ENCODE measurements around the gene KNDC1. TPM values are rescaled to one million over a fixed set of nuclear protein-coding genes. Genes with fewer than 3 reads are reported as not detected.
"Not testable (repeated sequence)": the region's sequence is repeated elsewhere in the genome, so short reads cannot be mapped to it uniquely, and the experiment has no call there.

KNDC1 gene
- polyA plus RNA-seq, 5 donors, result 2.5 to 4.9 (median 4.3) TPM

DNA sequence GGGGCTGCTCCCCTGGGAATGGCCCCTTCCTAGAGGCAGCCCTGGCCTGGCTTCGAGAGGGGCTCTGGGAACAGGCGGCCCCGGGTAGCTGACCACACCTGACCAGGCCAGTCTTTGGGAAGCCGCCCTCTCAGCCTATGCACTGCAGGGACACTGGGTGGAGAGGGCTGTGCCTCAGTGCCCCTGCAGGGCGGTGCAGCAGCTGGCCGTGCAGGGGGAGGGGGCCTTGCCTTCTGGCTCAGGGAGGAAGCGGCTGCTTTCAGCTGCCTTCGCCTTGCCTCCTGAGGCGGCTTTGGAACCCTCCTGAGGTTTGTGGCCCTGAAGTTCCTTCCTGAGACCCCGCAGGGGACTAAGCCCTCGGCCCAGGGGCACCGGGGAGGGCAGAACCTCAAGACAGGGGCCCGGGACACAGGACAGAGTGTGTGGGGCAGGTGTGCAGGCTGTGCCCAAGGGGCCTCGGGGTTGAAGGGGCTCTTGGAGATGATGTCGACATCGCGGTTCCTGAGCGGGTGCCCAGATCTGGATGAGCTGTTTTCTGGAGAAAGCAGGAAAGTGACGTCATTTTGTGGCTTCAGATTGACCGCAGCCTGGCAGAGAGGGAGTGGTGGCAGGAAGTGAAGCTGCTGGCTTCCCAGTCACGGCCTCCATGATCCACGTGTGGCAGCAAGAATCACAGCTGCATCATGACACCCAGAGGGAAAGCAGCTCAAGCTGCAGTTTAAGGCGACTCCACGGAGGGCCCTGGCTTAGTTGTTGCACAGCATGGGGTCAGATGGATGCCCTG lies 99.0 kb downstream of the KNDC1 start:
- DNase-seq, result peak; percentile 62 to 73

DNA sequence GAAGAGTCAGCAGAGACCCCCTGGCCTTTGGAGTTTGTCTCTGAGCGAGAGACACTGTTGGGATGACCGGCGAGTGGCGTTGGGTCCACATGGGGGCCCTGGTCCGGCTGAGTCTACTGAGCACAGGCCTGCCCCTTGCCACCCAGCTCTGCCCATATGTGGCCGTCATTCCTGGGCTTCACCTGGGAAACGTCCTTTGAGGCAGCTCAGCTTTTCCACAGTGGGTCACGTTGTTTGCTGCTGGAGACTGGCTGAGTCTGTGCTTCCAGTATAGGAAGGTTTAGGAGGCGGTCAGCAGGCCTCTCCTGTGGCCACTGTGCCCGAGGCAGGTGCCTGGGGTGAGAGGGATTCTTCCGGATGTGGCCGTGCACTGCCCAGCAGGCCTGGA lies 99.6 kb downstream of the KNDC1 start:
- no peak for DNase-seq

DNA sequence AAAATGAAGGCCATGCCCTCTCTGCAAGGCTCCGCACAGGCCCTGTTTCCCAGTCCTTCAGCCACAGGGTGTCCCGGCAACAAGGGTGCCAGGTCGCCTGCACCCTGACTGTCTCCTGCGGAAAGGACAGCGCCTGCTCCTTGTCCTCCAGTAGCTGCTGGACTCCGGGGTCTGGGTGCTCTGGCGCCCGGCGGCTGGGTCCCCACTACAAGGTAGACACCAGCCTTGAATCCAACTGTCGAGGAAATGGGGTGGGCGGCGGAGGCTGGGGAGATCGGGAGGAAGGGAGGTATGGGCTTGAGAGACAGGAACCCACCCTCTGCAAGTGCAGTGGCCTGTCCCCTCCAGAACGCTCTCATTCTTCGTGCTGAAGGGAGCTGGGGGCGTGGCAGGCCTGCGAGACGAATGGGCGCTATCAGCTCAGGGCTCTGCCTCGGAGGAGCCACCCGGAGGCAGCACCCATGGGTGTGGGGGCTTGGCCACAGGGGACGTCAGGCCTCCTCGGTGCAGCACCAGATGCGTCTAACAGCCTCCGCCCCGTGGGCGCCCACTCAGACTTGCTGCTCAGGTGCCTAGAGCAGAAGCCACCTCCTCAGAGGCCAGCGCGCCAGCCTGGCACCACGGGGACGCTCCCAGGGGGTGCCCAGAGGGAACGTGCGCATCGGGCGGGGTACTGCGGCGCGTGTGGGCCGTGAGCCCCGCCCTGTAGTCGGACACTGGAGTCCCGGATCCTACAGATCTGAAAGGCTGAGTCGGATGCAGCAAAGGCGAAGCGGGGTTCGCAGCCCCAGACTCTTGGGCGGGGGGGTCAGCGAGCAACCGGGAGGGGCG lies 101.1 kb downstream of the KNDC1 start:
- DNase-seq, result peak in 1 of 2 donors; percentile 54

DNA sequence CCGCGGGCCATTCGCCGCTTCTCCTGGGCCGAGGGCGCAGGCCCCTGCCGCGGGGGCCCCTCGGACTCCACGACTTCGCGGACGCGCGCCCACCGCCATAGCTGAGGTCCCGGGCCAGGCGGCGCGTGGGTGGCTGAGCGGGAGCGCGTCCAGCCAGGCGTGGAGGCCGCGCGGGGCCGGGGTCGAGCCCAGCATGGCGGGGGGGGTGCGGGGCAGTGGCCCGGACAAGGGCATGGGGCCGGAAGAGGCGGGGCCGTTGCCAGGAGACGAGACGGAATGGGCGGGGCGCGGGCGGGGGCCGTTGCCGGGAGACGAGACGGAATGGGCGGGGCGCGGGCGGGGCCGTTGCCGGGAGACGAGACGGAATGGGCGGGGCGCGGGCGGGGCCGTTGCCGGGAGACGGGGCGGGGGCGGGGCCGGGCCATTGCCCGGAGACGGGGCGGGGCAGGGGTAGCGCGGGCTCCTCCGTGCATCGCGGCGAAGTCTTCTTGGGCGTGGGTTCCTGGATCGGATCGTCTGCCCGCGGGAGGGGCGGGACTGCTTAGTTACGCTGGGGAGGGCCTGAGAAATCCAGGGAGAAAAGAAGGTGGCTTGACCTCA lies 101.8 kb downstream of the KNDC1 start:
- DNase-seq, result peak in 1 of 2 donors; percentile 63

DNA sequence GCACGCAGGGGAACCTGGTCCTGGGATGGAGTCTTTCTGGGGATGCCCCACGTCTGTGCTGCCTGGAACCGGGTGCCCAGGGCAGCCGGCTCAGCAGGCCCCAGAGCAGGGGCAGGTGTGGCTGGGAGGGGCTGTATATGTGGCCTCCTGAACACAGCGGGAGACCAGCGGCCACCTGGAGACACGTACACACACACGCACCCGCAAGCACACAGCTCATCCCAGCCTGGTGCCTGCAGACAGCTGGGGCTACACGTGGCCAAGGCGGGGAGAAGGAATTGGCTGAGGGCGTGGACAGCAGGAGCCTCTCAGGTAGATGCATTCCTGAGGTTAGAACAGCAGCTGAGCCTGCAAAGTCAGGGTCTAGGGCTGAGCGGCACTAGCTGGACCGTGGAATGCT lies 102.7 kb downstream of the KNDC1 start:
- no peak for DNase-seq

DNA sequence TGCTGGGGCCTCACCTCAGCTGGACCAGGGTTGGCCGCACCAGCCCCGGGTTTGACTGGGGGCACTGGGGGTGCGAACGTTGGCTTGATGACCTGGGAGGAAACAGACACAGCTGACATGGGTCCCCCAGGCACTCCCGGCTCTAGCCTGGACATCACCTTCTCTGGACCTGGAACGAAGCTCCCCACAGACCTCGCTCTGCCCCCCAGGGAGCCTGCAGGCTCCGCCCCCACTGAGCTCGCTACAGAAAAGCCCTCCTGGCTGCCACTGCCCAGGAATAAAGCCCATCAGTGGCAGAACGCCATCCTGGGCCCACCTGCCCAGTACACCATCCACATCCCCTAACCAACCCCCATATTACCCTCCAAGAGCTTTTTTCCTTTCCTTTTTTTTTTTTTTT lies 103.7 kb downstream of the KNDC1 start:
- DNase-seq, result no peak

DNA sequence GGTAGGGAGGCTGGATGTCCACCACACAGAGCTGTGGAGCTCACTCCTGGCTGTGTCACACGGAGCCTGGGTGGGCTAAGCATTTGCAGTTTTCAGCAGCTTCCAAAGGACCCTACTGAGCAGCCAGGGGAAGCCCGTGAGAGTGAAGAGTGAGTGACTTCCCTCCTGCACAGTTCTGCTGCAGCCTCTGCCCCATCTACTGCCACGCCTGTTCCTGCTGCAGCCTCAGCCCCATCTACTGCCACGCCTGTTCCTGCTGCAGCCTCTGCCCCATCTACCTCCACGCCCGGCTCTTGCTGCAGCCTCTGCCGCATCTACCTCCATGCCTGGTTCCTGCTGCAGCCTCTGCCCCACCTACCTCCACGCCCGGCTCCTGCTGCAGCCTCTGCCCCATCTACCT lies 104.4 kb downstream of the KNDC1 start:
- no peak for DNase-seq

DNA sequence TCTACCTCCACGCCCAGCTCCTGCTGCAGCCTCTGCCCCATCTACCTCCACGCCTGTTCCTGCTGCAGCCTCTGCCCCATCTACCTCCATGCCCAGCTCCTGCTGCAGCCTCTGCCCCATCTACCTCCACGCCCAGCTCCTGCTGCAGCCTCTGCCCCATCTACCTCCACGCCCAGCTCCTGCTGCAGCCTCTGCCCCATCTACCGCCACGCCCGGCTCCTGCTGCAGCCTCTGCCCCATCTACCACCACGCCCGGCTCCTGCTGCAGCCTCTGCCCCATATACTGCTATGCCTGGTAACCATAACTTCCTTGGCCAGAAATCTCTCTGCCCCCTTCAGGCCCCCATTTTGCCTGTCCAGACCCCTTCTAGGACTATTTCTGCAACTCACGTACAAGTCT lies 105.0 kb downstream of the KNDC1 start:
- DNase-seq, result not testable (repeated sequence)

DNA sequence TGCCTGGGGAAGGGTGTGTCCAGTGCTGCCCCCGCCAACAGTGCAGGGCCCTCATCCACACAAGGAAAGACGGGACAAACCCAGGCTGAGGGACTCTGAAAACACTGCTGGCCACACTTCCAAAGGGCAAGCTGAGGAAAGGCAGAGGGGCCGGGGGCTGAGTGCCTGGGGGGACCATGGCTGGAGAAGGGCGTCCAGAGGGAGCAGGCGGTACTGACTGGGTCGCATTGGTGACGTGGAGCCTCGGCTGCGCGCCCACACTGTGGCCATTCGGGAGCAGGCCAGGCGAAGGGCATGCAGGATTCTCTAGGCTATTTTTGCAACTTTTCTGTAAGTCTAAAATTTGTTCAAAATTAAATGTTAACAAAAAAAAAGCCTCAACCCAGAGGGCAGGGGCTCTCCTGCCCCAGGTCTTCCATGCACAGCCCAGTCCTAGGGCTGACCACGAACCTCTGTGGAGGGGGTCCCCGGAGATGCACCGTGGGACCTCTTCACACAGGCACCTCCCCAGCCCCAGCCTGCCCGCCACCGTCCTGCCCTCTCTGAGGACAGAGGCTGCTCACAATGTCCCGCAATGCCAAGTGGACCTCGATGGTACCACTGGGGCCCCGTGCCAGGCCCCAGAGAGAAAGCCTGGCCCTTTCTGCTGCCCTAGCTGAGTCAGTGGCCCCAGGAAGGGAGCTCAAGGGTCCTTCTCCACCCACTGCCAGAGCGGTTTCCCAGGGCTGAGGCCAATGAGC lies 106.2 kb downstream of the KNDC1 start:
- no peak for DNase-seq

DNA sequence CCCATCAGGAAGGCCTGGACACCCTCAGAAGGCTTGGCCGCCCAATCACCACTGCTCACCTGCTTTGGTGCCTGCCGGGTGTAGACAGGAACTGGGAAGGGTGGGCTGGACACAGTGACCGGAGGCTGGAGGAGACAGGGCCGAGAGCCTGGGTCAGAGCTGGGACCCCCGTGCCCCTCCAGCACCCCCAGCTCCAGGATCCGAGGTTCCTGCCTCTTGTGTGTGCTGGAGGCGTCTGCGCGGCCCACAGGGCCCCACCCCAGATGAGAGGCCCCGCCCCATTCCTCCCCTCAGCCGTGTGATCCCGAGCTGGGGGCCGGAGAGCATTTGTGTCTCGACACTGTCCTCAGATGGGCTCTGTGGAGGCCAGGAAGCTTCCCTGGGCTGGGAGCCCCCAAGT lies 107.3 kb downstream of the KNDC1 start:
- no peak for DNase-seq

DNA sequence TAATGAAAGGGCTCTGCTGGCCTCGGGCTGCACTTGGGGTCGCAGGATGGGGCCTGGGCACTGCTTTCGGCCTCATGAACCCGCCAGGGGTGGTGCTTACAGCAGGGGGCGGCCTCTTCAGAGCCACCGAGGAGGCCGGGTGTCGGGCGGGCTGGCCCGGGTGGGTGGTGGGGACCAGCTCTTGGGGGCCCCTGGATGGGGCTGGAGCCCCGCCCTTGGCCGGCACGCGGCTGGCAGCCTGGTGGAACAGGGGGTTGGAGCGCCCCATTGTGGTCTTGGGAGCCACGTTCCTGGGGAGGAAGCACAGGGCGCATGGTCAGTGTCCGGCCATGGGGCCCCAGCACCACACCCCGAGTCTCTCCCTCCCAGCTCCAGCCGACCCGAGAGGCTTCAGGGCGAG lies 107.8 kb downstream of the KNDC1 start:
- DNase-seq, result no peak

DNA sequence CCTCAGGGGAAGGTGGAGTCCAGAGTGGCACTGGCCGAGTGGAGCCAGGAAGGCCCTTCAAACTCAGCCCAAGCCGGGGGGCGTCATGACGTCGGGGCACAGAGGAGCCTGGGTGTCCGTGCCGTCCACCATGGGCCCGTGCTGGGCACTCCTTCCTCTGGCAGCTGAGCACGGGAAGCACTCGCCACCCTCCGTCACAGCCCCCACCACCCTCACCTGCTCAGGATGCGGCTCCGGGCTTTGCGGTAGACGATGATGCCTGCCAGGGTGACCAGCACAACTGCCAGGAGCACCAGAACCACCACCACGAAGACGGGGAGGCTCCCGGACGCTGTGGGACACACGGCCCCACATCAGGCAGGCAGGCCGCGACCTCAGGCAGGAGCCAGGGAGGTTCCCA lies 108.5 kb downstream of the KNDC1 start:
- no peak for DNase-seq

DNA sequence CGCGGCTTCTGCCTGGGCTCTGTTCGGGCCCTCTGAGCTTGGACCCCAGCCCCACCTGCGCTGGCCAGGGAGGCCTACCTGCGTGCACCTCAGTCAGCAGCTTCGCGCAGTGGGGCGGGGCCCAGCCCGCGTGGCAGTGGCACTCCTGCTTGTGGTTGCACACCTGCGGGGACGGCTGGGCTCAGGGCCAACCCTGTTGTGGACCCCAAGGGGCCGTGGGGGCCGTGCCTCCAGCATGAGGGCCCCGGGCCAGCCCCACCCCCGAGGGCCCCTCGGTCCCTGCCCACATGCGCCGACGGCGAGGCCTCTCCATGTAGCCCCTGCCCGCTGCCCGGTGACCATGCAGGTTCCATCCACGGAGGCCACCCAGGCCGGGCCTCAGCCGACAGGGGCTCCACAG lies 109.3 kb downstream of the KNDC1 start:
- no peak for DNase-seq

DNA sequence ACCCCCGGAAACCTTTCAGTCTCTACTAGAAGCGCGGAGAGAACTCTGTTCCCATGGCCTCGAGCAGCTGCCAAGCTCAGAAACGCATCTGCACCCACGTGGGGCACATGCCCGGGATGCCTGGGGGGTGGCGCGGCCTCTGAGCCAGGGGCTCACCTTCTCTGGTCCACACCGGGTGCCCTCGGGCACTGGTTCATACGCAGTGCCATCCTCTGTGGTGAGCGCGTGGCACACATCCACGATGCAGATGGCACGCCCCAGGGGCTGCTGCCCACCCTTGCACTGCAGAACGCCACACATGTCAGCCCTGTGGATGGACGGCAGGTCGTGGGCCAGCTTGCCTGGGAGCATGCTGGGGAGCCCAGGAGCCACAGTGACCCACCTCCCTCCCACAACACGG lies 110.2 kb downstream of the KNDC1 start:
- no peak for DNase-seq

DNA sequence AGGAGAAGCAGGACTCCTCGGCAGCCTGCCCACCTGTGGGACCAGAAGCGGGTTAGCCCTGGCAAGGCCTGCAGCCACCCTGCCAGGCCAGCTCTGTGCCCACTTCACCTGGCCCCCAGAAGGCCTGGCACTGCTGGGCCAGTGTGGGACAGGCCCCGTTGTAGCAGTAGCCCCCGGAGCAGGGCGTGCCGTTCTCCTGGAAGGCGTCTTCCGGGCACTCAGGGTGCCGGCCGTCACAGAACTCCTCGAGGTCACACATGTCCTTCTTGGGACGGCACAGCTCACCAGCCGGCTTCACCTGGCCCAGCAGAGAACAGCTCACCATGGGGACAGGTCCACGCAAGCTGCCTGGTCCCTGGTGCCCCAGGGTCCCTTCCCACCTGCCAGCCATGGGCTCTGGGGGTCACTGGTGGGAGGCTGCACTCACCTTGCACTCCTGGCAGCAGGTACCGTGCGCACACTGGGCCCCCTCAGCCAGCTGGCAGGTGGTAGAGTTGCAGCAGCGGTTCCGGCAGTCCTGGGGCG lies 110.8 kb downstream of the KNDC1 start:
- DNase-seq, result no peak

DNA sequence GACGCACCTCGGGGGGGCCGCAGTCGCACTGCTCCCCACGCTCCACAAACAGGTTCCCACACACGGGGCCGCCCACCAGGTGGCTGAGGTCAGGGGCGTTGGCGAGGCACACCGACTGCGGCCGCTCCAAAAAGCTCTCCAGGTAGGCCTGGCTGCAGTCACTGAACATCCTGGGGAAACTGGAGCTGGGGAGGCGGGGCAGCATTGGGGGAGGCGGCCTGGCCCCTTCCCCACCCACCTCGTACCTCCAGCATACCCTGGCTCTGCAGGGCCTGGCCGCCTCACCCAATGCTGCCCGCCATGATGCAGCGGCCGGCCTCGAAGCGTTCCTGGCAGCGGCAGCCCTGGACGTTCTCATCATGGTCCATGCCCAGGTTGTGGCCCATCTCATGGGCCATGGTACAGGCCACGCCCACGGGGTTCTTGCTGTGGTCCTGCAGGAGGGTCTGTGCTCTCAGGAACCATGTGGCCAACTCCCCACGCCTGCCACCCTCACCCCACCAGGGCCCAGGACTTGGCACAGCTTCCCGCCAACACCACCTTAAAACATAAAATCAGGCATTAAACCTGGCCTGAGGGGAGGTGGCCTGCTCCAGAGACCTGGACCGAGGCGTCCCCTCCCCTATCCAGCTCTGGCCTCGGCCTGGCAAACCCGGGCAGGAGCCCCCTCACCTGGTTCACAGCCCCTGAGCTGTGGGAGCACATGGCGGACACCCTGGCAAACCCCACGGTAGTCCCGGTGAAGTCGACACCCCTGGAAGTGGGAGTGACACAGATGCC lies 111.7 kb downstream of the KNDC1 start:
- DNase-seq, result no peak

DNA sequence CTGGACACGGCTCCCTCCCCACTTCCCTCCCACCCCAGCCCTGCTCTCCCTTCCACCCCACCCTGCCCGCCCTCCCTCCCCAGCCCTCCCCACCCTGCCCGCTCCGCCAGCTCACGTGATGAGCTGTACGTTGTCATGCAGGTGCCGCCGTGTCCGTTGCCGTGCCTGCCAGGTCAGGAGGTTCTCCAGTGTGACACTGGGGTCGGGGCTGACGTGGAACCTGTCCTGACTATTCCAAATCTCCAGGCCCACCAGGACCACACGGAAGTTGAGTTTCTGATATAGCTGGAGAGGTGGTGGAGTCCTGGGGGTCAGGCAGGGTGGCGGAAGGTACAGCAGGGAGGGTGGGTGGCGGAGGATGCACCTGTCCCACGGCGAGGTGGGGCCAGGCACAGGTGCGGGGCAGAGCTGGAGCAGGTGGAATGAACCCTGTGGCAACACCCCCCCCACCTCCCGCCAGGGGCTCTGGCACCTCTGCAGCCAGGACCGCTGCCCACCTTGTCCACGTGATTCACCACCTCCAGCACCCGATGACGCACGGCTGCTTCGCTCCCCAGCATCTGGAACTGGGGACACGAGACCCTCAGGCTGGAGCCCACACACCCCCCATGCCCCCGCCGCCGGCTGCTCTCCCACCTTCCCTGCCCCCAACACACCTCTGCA lies 112.4 kb downstream of the KNDC1 start:
- no peak for DNase-seq

DNA sequence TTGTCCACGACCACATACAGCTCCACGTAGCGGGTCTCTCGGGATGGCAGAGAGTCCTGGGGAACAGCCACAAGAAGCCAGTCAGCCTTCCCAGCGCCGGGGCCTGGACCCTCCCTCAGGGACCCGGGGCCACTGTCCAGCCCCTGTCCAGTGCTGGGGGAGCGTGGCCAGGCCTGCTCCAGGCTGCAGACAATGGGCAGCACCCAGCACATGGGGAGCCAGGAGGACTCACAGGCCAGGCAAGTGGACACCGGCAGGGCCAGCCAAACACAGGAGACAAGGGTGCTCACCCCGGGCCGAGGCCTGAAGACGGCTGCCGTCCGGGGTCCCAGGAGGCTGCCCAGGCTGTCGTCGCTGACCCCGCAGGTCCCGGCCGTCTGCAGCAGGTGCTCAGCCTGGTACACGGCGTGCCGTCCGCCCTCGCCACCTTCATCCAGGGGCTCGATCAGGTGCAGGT lies 113.0 kb downstream of the KNDC1 start:
- no peak for DNase-seq

DNA sequence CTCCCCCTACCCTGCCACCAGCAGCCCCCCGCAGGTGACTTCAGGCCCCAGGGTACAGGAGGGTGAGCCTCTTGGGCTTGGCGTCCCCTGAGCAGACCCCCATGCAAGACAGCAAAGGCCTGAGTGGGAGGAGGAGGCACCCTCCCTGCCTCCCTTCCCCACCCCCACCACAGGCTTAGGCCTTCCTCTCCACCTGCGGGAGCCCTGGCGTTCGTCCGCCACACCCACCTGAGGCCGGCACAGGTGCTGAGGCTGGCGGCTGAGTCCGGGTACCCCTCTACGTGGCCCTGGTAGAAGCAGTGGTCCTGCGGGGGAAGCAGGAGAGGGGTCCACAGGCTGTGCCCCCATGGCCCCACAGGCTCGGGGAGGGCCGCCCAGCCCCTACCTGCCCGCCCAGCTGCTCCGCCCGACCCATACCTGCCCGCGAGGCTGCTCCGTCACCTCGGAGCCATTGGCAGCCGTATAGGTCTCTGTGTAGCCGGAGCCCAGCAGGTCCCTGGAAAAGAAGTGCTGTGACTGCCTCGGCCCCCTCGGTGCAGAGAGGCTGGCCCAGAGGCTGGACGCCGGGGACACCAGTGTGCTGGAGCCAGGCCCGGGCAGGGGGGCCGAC lies 113.6 kb downstream of the KNDC1 start:
- DNase-seq, result no peak
